ENCODE measurements around the gene SLC25A6.
"Not testable (repeated sequence)": the region's sequence is repeated elsewhere in the genome, so short reads cannot be mapped to it uniquely, and the experiment has no call there.

The SLC25A6 gene

GRCh38 chrX:1391707-1392375, at the start of gene SLC25A6:
SLC25A6 (minus strand) TSS chrX:1392113; CDS start chrX:1392009, 104 bp downstream.
- DNase-seq, result no peak

- no peak for DNase-seq
Observed at GRCh38 chrX:1440506-1440905, 48.6 kb upstream of the SLC25A6 start.

- DNase-seq, result no peak
Observed at GRCh38 chrX:1435241-1435895, 43.5 kb upstream of the SLC25A6 start.

GRCh38 chrX:1434871-1435240, 42.9 kb upstream of the SLC25A6 start:
- DNase-seq, result no peak

- DNase-seq, result no peak
Observed at GRCh38 chrX:1433646-1434357, 41.9 kb upstream of the SLC25A6 start.

- DNase-seq, result no peak
Observed at GRCh38 chrX:1430451-1430850, 38.5 kb upstream of the SLC25A6 start.

GRCh38 chrX:1427756-1428155, 35.8 kb upstream of the SLC25A6 start:
- DNase-seq, result no peak

- not testable (repeated sequence) for DNase-seq
Observed at GRCh38 chrX:1426321-1426720, 34.4 kb upstream of the SLC25A6 start.

- no peak for DNase-seq
Observed at GRCh38 chrX:1425381-1425780, 33.5 kb upstream of the SLC25A6 start.

- DNase-seq, result no peak
Observed at GRCh38 chrX:1424147-1424851, 32.4 kb upstream of the SLC25A6 start.

GRCh38 chrX:1423215-1423614, 31.3 kb upstream of the SLC25A6 start:
- DNase-seq, result no peak

GRCh38 chrX:1422135-1422465, 30.2 kb upstream of the SLC25A6 start:
- DNase-seq, result no peak

- DNase-seq, result no peak
Observed at GRCh38 chrX:1421433-1422134, 29.7 kb upstream of the SLC25A6 start.

GRCh38 chrX:1420371-1420770, 28.5 kb upstream of the SLC25A6 start:
- no peak for DNase-seq

- no peak for DNase-seq
Observed at GRCh38 chrX:1419545-1420355, 27.8 kb upstream of the SLC25A6 start.

- no peak for DNase-seq
Observed at GRCh38 chrX:1418901-1419544, 27.1 kb upstream of the SLC25A6 start.

GRCh38 chrX:1417921-1418771, 26.2 kb upstream of the SLC25A6 start:
- no peak for DNase-seq

GRCh38 chrX:1416965-1417760, 25.2 kb upstream of the SLC25A6 start:
- no peak for DNase-seq

- no peak for DNase-seq
Observed at GRCh38 chrX:1416327-1416784, 24.4 kb upstream of the SLC25A6 start.

All from GF-D8 (cell line).